Hematopoietic multipotent progenitor cell (in vitro differentiated cells): ENCODE results near the gene ATG9A. TPM values are rescaled to one million over a fixed set of nuclear protein-coding genes. Genes with fewer than 3 reads are reported as not detected.

Experiments
- DNase-seq, 3 donors: peaks; one replicate each; pipeline ENCODE4 v3.0.0-alpha.2; 2011 to 2015; ENCODE audit warnings: low read depth in 2 of 3, low spot score in 2 of 3
- total RNA-seq: library from RNA; depleted of rRNA; stranded (reverse); fragments of >200 nt; gene quantifications from one replicate; pipeline ENCODE4 v1.2.3, GENCODE V29; 2012

ATG9A gene
- total RNA-seq, 1 donor = 56.8 TPM

GRCh38 chr2:219252900-219253752 is 23.7 kb upstream of the ATG9A start, which contains the start of gene TUBA4B:
Gene TUBA4B (plus strand): TSS chr2:219253243. CDS start chr2:219253408, 165 bp downstream.
- DNase-seq = peak in 2 of 3 donors; percentile 21 to 27

DNA sequence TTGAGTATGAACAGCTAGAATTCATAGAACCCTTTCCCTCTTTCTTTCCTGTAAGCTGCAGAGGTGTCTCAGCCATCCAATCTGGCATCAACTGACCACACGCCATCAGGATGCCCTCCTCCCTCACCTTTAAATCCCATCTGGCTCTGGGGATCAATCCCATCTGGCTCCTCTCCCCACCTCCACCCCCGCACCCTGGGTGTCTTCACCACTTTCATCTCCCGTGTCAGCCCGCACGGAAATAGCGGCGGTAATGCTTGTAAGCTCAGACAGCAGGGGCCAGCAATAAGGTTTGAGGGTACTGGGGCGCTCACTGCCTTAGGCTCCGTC is 23.1 kb upstream of the ATG9A start:
- no peak for DNase-seq

DNA sequence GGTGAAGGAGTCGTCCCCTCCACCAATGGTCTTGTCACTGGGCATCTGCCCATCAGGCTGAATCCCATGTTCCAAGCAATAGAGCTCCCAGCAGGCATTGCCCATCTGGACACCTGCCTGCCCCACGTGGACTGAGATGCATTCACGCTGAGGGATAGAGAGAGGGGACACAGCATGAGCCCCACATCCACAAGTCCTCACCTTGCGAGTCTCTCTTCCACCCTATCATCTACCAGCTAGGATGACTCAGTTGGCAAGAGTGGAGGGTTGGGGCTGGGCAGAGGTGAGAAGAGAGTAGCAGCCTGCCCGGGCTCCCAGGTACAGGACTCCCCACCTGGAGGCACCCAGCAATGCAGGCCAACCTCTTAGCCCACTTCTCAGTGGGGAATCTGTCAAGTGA is 22.6 kb upstream of the ATG9A start:
- no peak for DNase-seq

GRCh38 chr2:219251656-219252055 is 22.2 kb upstream of the ATG9A start:
- DNase-seq = no peak

DNA sequence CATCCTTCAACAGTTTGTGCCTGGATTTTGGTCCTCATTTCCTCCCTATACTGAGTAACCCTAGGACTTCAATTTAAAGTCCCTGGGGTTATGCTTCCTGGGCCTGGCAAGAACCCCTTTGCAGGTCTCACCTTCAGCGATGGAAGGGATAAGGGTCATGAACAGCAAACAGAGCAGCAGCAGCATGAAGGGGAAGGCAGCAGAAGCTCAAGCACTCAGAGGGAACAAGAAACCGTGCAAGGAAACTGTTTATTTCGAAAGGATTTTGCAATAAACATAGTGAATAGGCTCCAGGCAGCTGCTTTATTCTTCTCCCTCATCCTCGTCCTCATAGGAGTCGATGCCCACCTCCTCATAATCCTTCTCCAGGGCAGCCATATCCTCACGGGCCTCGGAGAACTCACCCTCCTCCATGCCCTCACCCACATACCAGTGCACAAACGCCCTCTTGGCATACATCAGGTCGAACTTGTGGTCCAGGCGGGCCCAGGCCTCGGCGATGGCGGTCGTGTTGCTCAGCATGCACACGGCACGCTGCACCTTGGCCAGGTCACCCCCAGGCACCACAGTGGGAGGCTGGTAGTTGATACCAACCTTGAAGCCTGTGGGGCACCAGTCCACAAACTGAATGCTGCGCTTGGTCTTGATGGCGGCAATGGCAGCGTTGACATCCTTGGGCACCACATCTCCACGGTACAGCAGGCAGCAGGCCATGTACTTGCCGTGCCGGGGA is 20.8 kb upstream of the ATG9A start:
- no peak for DNase-seq

GRCh38 chr2:219249203-219249980 is 20.0 kb upstream of the ATG9A start:
- DNase-seq = peak in 2 of 3 donors; percentile 28 to 44

GRCh38 chr2:219248845-219249202 is 19.4 kb upstream of the ATG9A start:
- no peak for DNase-seq

- peak in 2 of 3 donors; percentile 35 to 67 for DNase-seq
Measured at GRCh38 chr2:219247678-219248642, 18.5 kb upstream of the ATG9A start.

DNA sequence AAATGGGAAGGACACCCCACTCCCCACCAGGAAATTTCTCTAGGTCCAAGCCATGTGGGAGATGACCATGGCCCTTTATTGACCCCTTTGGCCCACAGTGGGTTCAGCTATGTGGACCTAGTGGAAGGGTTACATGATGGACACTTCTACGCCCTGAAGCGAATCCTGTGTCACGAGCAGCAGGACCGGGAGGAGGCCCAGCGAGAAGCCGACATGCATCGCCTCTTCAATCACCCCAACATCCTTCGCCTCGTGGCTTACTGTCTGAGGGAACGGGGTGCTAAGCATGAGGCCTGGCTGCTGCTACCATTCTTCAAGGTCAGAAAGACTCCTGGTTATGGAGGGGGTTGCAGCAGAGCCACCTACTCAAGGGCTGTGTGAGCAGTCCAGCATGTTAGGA is 17.1 kb upstream of the ATG9A start:
- no peak for DNase-seq

DNA sequence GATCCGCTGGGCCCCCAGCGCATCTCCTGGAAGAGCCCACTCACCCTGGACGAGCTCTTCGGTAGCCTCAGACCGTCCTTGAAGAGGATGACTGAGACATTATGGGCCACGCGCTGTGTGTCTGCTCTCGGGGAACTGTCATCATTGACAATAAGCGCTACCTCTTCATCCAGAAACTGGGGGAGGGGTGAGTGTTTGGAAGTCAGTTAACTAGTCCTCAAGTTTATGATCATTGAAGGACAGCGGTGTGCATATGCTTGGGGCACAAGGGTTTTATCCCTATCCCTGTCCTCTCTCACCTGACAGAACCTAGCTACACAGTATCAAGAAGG is 16.4 kb upstream of the ATG9A start:
- no peak for DNase-seq

DNA sequence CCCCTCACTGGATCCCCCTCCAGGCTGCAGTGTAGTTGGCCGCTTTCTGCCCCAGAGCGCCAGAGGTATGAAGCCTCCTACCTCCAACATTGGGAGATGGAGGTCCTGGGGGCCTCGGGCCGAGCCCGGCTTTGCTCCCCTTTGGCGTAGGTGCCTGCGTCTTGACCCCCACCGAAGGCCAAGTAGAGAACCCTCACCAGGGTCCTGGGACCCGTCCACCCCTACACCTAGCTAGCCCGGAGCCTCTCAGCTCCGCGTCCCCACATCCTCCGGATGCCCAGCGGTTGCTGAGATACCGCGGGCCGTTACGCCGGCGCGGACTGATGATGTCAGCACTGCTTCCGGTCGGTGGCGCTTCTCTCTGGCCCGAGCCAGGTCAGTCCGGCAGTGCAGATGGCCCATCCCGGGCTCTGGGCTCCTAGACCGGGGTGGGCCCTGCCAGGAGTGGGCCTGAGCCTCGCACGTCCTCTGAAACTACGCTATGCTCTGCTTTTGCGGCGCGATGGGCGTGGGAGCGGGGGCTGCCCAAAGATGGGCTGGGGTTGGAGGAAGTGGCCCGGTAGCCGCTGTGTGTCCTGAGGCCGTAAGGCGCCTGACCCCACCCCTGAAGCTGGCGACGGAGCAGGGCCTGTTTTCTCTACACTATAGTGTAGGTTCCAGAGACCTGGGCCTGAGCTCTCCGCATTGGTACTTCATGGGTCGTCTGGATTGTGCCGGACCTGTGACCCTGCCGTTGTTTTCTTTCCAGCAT is 15.9 kb upstream of the ATG9A start, which contains the start of the genes GLB1L and STK16:
Gene GLB1L (minus strand): TSS at position 297 of the 751 bp plus-strand sequence. CDS start 1,871 bp downstream, outside the sequence.
Gene STK16 (plus strand): TSS at position 332 of the 751 bp plus-strand sequence. CDS start 521 bp downstream, outside the sequence.
- DNase-seq = peak; percentile 75 to 92 (median 91)

DNA sequence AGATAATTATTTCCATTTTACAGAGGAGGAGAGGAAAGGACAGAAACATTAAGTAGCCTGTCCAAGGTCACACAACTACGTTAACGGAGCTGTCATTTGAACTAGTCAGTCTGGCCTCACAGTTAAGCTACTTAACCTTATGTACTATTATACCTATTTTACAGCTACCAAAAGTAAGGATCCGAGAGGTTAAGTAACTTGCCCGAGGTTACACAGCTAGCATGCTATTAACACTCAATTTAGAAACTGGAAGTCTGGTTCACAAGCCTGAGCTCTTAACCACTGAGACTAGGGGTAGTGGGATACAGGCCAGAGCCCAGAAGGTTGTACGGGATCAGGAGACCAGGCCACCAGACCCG is 15.3 kb upstream of the ATG9A start:
- DNase-seq = no peak

- peak in 1 of 3 donors; percentile 51 for DNase-seq
Measured at GRCh38 chr2:219243291-219243761, 13.9 kb upstream of the ATG9A start.

DNA sequence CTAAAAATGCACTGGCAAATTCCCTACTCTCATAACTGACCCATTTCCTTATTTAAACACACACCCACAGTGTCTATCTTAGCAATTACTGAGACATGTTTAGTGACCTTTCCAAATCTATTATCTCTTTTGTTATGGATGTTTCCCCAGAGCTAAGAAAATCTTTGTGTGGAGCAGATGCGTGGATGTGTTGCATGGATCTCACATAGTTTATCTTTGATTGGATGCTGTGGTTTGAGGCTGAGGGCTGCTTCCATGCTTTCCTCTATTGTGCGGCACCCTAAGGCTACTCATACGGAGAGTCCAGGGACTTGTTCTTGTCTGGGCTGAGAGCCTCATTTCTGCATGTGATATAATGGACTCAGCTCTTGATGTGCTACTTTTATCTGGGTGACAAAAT is 4.9 kb upstream of the ATG9A start:
- DNase-seq = no peak

- DNase-seq = peak in 1 of 3 donors; percentile 32
Measured at GRCh38 chr2:219230059-219230540, 664 bp upstream of the ATG9A start.

GRCh38 chr2:219228911-219229304 is 528 bp downstream of the ATG9A start:
- no peak for DNase-seq

DNA sequence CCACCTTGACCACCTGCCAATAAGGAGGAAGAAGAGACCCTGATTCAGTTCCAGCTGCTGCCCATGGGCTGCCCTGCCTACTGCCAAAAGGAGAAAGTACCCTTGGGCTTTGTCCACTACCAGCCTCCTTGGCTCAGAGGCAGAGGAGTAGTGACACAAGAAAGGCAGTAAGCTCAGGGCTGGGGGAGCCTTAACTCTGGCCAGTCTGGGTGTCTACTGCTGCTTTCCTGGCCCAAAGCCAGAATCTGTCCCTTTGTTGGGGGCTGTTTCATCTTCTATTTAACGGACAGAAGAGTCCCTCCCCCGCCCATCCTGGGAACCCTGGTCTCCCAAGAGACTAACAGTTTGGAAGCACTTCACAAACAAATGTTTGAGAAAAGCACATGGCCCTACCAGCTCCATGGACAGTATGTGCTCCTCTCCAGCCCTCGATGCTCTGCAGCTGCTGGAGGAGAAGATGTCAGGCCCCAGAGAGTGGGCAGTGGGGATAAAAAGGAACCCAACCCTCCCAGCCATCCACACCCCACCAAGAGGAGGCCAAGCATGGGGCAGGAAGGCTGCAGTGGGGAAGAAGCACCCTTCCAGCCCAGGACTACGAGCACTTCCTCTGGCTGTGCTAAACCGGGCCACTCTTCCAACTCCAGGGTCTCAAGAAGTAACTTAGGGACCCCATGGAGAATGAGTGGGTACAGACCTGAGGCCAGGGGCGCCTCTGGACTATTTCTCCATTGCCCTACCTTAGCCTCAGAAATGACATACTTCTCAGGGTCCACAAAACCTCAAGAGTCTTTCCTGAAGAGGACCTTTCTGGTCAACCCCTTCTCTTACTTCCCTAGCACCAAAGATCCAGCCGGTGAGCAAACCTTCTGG is 1.2 kb downstream of the ATG9A start:
- no peak for DNase-seq

- DNase-seq = no peak
Measured at GRCh38 chr2:219225350-219225749, 4.1 kb downstream of the ATG9A start.
